H54 (cell line): ENCODE measurements around the gene CDH22.

Experiments
- DNase-seq: peaks from one replicate; pipeline ENCODE4 v3.0.0; 2011; ENCODE audit warnings: low spot score, mixed read lengths; ENCODE audit not compliant: insufficient read length
- FAIRE-seq: peaks from 3 replicates; lab custom pipeline; 2011; peaks lifted over from hg19 to GRCh38; lab: Jason Lieb, UNC
- POLR2A ChIP-seq: IDR thresholded peaks from 2 replicates; pipeline ENCODE4 v1.6.1; 2011; ENCODE audit warnings: low read depth, mild to moderate bottlenecking, low read length

CDH22 gene

DNA sequence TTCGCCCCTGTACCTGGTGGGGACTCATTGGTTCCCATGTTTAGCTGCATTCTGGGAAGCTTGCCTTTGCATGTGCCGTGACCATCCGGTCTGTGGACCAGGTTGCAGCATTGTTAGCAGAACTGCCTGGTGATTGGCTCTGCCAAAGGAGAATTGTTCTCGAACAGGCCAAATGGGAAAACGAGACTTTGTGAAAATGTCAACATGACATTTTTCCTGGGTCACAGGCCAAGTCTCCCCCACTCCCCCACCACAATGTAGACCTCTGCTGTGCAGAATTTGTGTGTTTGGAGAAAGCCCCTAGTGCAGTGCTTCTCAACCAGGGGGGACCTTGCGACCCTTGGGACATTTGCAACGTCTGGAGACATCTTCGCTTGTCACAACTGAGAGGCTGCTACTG lies 23.2 kb downstream of the CDH22 start:
- no peak for FAIRE-seq
- TF ChIP-seq POLR2A = no peak

DNA sequence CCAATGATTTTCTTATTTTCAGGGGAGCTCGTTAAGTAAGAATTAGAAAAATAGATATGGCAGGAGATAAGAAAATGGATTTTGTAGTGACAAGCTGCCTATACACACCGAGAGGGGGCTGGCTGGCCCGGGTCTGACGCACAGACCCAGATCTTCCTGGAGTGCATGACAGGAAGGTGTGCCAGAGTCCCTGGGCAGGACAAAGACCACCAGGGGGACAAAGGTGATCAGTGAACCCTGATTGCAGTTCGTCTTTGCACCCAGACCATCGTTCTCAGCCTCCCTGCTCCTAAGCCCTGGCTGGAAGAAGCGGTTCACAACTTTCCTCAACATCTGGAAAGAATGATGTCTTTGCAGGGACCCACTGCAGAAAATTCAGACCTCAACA lies 24.3 kb downstream of the CDH22 start:
- no peak for TF ChIP-seq POLR2A
- no peak for FAIRE-seq
- no peak for DNase-seq

More for the DNA sequence above, 23.2 kb downstream of the CDH22 start:
- no peak for DNase-seq

DNA sequence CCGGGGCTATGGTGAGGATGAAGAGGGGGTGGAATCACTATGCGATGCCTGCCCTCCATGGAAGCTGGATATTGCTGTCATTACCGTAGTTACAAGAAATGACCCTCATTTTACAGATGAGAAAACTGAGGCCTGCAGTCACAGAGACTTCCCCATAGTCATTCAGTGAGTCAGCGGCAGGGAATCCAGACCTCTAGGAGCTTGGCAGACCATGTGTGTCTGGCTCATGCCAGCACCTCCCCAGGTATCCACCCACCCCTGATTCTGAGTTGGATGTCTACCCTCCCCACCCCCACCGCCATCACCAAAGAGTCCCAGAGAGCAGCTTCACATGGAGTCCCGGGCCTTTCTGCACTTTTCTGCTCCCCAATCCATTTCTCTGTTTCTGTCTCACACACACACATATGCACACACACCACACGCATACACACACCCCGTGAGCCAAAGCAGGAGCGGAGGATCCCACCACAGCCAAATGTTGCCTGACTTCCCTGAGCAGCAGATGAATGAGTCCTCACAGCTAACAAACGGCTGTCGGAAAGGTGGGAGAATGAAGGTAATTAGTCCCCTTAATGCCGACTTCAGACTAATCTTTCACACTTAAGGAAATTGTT lies 24.8 kb downstream of the CDH22 start:
- FAIRE-seq (no peak), DNase-seq (no peak)
- TF ChIP-seq POLR2A = no peak

DNA sequence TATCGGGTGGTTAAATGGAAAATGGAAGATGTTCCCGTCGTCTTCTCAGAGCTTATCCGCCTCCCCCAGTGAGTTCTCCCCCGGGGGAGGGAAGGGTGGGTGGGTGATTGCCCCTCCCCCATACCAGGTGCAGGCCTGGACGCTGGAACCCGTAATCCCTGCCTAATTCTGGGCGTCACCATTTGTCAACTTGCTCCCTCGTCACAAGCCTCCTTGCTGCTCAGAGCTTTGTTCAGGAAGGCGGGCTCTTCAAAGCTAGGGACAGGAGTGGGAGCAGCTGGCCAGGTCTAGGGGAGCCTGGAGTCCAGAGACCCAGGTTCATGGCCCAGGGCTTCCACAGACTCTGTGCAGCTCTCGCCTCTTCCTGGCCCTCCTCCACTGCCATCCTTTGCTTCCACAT lies 25.6 kb downstream of the CDH22 start:
- no peak for DNase-seq
- TF ChIP-seq POLR2A = no peak
- FAIRE-seq = no peak

DNA sequence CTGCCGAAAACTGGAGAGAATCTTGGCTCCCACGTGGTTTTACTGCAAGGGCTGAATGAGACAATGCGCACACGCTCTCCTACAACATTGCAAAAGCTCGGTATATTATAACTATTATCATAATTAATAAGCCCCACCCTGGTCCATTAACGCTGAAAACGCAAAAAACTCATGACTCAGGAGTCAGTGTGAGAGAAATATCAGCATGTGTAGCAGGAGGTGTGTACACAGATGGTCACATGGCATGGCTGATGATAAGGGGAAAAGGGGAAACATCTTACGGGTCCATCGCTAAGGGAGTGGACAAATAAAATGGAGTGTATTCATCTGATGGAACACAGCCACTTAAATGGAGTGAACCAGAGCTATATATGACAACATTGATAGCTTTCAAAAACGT lies 29.2 kb downstream of the CDH22 start:
- no peak for TF ChIP-seq POLR2A
- DNase-seq (no peak), FAIRE-seq (no peak)

DNA sequence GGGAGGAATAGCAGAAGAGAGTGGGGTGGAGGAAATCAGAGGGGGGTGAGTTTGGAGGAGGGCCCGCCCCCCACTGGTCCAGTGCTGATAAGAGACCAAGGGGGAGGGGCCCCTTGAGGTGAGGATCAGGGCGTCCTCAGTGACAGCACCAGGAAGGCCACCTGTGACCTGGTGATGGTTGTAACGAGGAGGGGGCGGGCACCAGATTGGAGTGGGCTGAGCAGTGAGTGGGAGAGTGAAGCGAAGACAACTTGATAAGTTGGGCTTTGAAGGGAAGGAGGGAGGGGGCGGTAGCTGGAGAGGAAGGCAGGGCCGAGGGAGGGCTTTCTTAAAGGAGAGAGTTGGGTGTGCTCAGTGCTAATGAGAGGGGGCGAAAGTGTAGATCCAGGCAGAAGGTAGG lies 30.7 kb downstream of the CDH22 start:
- TF ChIP-seq POLR2A = no peak
- DNase-seq = no peak
- no peak for FAIRE-seq

DNA sequence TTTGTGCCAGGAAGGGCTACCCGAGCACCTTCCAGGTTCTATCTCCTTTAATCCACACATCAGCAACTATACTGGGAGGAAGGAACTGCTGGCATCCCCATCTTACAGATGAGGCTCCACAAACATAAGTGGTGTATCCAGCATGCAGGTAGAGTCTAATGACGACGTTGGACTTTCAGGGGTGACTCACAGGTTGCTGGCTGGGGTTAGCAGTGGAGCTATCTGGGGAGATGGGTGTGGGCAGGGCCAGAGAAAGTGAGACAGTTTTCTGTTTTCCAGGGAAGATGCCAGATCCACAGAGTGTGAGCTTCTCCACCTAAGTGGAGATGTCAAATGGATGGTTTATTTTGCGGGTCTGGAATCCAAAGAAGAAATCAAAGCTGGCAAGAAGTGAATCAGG lies 31.8 kb downstream of the CDH22 start:
- FAIRE-seq (no peak), DNase-seq (no peak)
- no peak for TF ChIP-seq POLR2A

DNA sequence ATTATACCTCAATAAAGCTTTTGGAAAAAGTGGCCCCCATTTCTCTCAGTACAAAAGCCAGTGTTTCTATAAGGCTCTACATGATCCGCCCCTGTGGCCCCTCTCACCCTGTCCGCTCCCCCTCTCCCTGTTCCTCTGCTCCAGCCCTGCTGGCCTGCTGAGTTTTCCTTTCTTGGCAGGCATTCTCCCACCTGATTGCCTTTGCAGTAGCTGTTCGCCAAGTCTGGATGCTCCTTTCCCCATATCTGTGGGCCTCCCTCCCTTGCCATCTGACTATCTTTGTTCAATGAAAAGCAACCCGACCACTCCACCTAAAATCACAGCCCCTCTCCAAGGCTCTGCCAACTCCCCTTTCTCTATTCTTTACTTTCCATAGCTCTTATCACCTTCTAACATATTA lies 33.2 kb downstream of the CDH22 start:
- DNase-seq (no peak), FAIRE-seq (no peak)
- TF ChIP-seq POLR2A = no peak

DNA sequence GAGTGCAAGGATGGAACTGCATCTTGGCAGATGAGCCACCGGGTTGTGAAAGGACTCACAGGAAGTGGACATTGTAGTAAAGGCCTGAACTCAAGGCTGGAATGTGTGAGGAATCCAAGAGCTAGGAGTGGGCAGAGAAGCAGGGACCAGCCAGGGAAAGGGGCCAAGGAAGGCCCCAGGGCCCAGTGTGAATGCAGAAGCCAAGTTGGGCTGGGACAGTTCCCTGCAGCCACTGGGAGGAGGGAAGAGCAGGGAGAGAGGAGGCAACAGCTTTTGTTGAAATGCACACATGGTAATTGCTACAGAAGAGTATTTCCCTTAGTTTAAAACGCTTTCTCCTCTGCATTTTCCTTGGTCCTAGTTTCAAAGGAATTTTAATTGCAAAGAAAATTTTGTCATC lies 34.6 kb downstream of the CDH22 start:
- DNase-seq (no peak), FAIRE-seq (no peak)

DNA sequence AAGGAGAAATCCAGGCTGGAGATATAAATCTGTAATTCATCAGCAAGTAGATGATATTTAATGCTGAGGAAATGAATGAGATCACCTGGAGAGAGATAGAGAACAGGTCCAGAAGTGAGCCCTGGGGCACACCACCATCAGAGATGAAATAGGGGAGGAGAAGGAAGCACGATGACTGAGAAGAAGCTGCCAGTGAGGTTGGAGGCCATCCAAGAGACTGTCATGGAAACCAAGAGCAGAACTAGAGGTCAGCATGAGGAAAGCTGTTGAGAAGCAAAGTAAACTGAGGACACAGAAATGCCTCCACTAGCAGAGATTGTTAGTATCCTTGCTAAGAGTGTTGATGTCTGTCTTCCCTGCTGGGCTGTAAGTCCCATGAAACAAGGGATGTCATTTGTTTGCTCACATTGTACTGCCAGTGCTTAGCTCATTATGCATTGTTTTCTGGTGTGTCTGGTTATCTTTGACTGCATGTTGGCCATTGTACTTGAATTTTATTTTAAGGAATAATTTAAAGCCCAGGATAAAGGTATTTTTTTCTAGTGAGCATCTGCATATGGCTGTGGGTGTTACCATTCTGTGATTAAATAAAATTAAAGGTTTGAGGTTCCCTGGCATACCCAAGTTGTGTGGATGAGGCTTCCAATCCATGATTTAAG lies 35.8 kb downstream of the CDH22 start:
- DNase-seq (no peak), FAIRE-seq (no peak)
- TF ChIP-seq POLR2A = no peak

More for the DNA sequence above, 34.6 kb downstream of the CDH22 start:
- no peak for TF ChIP-seq POLR2A

DNA sequence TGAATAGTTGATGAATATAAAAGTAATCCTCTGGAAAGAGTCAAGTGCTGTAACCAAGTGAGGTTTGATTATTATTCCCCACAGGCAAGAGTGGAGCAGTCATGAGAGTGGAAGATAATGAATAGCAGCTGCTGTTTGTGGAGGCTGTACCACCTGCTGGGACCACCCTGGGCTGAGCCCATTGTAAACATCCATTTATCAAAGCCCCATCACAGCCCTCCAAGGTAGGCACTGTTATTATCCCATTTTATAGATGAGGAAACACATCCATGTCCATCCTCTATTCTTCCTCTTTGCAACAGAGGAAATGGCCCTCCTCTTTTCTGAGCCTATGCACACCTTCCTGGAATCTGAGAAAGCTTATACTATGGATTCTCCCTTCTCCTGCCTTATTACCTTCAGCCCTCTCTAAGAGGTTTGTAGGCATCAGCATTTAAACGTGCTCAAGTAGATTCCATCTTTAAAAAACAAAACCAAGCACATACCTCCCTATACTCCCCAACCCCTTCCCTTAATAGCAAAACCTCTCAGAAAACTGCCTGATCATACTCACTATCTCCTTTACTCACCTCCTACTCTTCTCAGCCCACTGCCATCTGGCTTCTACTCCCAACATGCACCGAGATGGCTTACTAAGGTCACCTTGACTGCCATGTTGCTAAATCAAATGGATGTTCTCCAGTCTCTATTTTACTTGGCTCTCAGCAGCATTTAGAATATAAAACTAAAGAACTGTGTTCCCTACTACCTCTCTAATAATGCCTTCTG lies 37.1 kb downstream of the CDH22 start:
- FAIRE-seq (no peak), DNase-seq (no peak)
- TF ChIP-seq POLR2A = no peak

DNA sequence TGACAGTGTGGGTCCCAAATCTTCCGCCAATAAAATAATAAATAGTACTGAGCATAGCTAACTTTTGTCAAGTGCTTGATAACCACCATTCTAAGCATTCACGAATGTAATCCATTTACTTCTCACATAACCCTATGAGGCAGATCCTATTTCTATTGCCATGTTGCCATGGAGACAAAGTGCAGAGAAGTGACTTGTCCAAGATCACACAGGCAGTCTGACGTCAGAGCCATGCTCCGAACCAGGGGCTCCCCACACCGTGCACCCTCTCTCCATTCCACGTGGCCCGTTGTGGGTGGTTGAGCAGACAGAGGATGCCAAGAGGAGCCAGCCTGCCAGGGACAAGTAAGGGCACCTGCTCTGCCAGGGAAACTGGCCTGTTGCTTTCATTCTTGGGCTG lies 38.9 kb downstream of the CDH22 start:
- FAIRE-seq = no peak
- no peak for TF ChIP-seq POLR2A
- no peak for DNase-seq

DNA sequence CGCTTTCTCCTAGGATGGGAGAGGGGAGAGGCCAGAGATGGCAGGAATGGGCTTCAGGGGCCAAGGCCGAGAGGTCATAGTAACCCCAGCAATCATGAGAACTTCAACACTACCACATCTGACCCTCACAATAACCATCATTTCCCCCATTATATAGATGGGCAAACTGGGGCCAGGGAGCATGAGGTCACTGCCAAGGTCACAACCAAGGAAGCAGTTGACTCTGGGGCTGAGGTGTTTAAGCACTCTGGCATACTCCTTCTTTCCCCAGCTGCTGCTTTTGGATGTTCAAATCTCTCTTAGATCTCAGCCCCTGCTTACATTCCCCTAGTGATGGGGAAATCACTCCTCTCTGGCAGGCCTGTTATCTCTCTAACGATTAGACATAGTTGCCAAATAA lies 39.6 kb downstream of the CDH22 start:
- no peak for DNase-seq
- TF ChIP-seq POLR2A = no peak
- no peak for FAIRE-seq

DNA sequence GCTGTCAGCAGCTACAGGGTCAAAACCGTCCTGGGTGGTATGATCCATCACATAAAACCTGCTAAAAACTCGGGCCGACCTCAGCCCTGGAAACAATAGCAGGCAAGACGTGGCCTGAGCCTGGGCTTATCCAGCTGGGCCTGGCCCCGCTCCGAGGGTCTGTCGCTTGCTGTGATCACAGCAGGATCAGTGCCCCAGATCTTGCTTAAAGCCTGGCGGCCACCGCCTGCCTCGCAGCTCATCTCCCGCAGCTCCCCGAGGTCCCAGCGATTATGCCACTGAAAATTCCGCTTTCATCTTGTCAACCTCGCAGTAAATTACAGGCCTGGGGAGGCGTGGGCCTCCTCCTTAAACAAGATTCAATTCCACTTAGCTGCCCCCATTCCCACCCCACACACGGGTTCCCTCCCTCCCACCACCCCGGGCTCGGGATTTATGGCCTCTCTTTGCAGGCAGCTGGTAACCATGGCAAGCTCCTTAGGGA lies 40.1 kb downstream of the CDH22 start:
- DNase-seq (no peak), FAIRE-seq (no peak)
- no peak for TF ChIP-seq POLR2A
